GM12873 (cell line): ENCODE data around the gene AXDND1.

Source experiments
- CTCF ChIP-seq: IDR thresholded peaks from 2 replicates; pipeline ENCODE4 v1.5.1; 2012; ENCODE audit warnings: low read depth, mild to moderate bottlenecking, moderate library complexity, low read length, control low read depth; ENCODE audit not compliant: insufficient read depth; ENCODE audit errors: missing control alignments

AXDND1 gene

GRCh38 chr1:179340918-179341317 lies 24.9 kb upstream of the AXDND1 start:
- no peak for TF ChIP-seq CTCF

GRCh38 chr1:179341943-179342547 lies 23.7 kb upstream of the AXDND1 start:
- TF ChIP-seq CTCF = no peak

GRCh38 chr1:179342740-179343404 lies 22.9 kb upstream of the AXDND1 start:
- no peak for TF ChIP-seq CTCF

- no peak for TF ChIP-seq CTCF
Measured at GRCh38 chr1:179351281-179351680, 14.5 kb upstream of the AXDND1 start.

GRCh38 chr1:179352236-179352635 lies 13.5 kb upstream of the AXDND1 start:
- TF ChIP-seq CTCF = no peak

- no peak for TF ChIP-seq CTCF
Measured at GRCh38 chr1:179353546-179353945, 12.2 kb upstream of the AXDND1 start.

GRCh38 chr1:179366093-179366800 lies 476 bp downstream of the AXDND1 start:
- no peak for TF ChIP-seq CTCF
